OCI-LY7 (cell line): ENCODE measurements around the gene IFITM10.

Source experiments
- EZH2phosphoT487 ChIP-seq: fragments of 200-600 bp; sonication (generic); IDR thresholded peaks from 2 replicates; pipeline ENCODE4 v1.6.1; 2018; ENCODE audit warnings: low read depth, borderline replicate concordance, mild to moderate bottlenecking, mixed run types, antibody characterized with exemption, low read length, moderate library complexity, mixed read lengths
- TF ChIP-seq, protein P1 (sequence below): fragments of 200-600 bp; sonication (generic); conservative IDR thresholded peaks from 2 replicates; pipeline ENCODE4 v1.5.1; 2014; ENCODE audit warnings: mild to moderate bottlenecking, antibody characterized with exemption, low read length, moderate library complexity, mixed read lengths

DNA sequence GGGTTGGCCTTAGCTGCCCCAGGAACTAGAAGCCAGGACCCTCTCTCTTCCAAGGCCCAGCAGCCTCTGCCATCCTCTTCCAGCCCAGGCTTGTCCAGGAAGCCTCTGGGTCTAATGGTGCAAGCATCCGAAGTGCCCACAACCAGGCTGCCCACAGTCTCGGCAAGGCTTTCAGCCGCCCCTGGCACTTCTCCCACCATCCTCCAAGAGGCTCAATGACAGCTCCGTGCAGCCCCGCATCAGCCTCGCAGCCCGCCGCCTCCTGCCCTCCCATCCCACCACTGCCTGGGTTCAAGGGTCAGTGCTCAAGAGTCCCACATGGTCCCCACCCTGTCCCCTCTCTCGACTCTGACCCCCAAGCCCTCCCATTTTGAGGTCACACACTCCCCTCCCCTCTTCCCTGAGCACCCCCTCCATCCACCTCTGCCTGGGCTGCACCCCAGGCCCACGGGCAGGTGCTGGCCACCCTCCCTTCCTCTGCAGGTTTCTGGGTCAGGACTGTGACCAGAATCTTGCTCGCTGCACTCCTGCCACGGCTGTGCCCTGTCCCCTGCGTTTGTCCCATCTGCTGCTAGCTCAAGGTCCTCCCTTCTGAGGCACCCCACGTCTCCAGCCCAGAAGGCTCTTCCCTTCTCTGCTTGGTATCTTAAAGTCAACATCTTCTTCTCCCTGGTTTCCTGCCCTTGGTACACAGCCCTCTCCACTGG, 17.2 kb downstream of the IFITM10 start:
- TF ChIP-seq, protein P1, sequence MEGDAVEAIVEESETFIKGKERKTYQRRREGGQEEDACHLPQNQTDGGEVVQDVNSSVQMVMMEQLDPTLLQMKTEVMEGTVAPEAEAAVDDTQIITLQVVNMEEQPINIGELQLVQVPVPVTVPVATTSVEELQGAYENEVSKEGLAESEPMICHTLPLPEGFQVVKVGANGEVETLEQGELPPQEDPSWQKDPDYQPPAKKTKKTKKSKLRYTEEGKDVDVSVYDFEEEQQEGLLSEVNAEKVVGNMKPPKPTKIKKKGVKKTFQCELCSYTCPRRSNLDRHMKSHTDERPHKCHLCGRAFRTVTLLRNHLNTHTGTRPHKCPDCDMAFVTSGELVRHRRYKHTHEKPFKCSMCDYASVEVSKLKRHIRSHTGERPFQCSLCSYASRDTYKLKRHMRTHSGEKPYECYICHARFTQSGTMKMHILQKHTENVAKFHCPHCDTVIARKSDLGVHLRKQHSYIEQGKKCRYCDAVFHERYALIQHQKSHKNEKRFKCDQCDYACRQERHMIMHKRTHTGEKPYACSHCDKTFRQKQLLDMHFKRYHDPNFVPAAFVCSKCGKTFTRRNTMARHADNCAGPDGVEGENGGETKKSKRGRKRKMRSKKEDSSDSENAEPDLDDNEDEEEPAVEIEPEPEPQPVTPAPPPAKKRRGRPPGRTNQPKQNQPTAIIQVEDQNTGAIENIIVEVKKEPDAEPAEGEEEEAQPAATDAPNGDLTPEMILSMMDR, result no peak
- TF ChIP-seq EZH2phosphoT487, result no peak
